Gastroesophageal sphincter (tissue), 4 donors: ENCODE data around the gene ASAP2. TPM values are rescaled to one million over a fixed set of nuclear protein-coding genes. Genes with fewer than 3 reads are reported as not detected.

Source experiments
- ATAC-seq: fragments of 150-250 bp; one replicate; pipeline ENCODE4 v1.9.1; 2016; ENCODE audit warnings: mild to moderate bottlenecking, moderate library complexity
- H3K27ac ChIP-seq, 4 donors: fragments of 200-600 bp; sonication (generic) in 3 of 4; 1 replicate in 3 of 4; 2 replicates in 1 of 4; pipeline ENCODE4 v1.5.1; 2016 to 2019
- H3K27me3 ChIP-seq: fragments of 200-600 bp; sonication (generic); one replicate; pipeline ENCODE4 v1.5.1; 2019
- H3K36me3 ChIP-seq, 2 donors: fragments of 200-600 bp; sonication (generic); one replicate each; pipeline ENCODE4 v1.5.1; 2019; ENCODE audit warnings: control low read depth in 1 of 2
- H3K4me1 ChIP-seq, 3 donors: fragments of 200-600 bp; sonication (generic); 1 replicate in 2 of 3; 2 replicates in 1 of 3; pipeline ENCODE4 v1.5.1; 2016 to 2019; ENCODE audit warnings: control low read depth in 2 of 3
- H3K4me3 ChIP-seq, 2 donors: fragments of 200-600 bp; sonication (generic); one replicate each; pipeline ENCODE4 v1.5.1; 2019; ENCODE audit warnings: mild to moderate bottlenecking in 1 of 2, moderate library complexity in 1 of 2
- H3K9me3 ChIP-seq, 3 donors: fragments of 200-600 bp; sonication (generic); one replicate each; pipeline ENCODE4 v1.5.1; 2017 to 2019; ENCODE audit warnings: control low read depth in 2 of 3
- CTCF ChIP-seq, 4 experiments: fragments of 200-600 bp in 2 of 4; fragments of 450-650 bp in 2 of 4; sonication (generic) in 1 of 4; IDR thresholded peaks; one replicate each; pipeline ENCODE4 v1.5.1; 2017 to 2019; ENCODE audit warnings: antibody characterized with exemption in 4 of 4, mild to moderate bottlenecking in 2 of 4, moderate library complexity in 2 of 4
- EP300 ChIP-seq: sonication (generic); formaldehyde crosslinking; IDR thresholded peaks from one replicate; pipeline ENCODE4 v1.6.1; 2017; ENCODE audit warnings: antibody characterized with exemption, mild to moderate bottlenecking
- POLR2A ChIP-seq, 2 donors: fragments of 450-650 bp; IDR thresholded peaks; one replicate each; pipeline ENCODE4 v1.6.1; 2017; ENCODE audit warnings: antibody characterized with exemption in 2 of 2, mild to moderate bottlenecking in 2 of 2, moderate library complexity in 1 of 2
- POLR2AphosphoS5 ChIP-seq: sonication (generic); formaldehyde crosslinking; IDR thresholded peaks from one replicate; pipeline ENCODE4 v1.6.1; 2017; ENCODE audit warnings: antibody characterized with exemption
- WGBS, 2 donors: methylation state at CpG; one replicate each; pipeline ENCODE4 v1.1.5; 2018; ENCODE audit warnings: low coverage in 1 of 2; 5-methylcytosine and 5-hydroxymethylcytosine counted together
- total RNA-seq, 4 donors: library from RNA; depleted of rRNA; stranded (reverse); fragments of >200 nt; gene quantifications; one replicate each; pipeline ENCODE4 v1.1.0, GENCODE V29; 2016

The ASAP2 gene
- total RNA-seq, 4 donors from 2014 or later: 18.3 to 31.4 (median 26.2) TPM

- no peaks in the 10 kb centered on the region for H3K9me3 ChIP-seq
- no peak for TF ChIP-seq CTCF (IDR thresholded peaks at IDR 0.05)
- no peak for TF ChIP-seq POLR2AphosphoS5
- TF ChIP-seq EP300: no peak
- TF ChIP-seq POLR2A (IDR thresholded peaks at IDR 0.05): no peak
- 89% methylated on average over 5 to 11 of the region's 15 CpGs for WGBS, 2 donors
- no peak overlapping the region for H3K4me3 ChIP-seq
- H3K27me3 ChIP-seq: no peaks in the 10 kb centered on the region
- peak overlapping the region in 2 of 4 donors; percentile 1 to 2 for H3K27ac ChIP-seq
- H3K4me1 ChIP-seq: peaks cover 0 to 97% (median 22%) of the 10 kb centered on the region in 3 donors
- no peaks in the 10 kb centered on the region for H3K36me3 ChIP-seq
- ATAC-seq: no peak
Observed at GRCh38 chr2:9226458-9227380, 20.1 kb downstream of the ASAP2 start.

- TF ChIP-seq CTCF (IDR thresholded peaks at IDR 0.05) (no peak), EP300 (no peak), POLR2A (IDR thresholded peaks at IDR 0.05) (no peak), POLR2AphosphoS5 (no peak)
- no peaks in the 10 kb centered on the region for H3K36me3 ChIP-seq
- H3K27me3 ChIP-seq: no peaks in the 10 kb centered on the region
- H3K4me1 ChIP-seq: peaks cover 0 to 97% (median 27%) of the 10 kb centered on the region in 3 donors
- H3K9me3 ChIP-seq: no peaks in the 10 kb centered on the region
- no peak for ATAC-seq
- H3K27ac ChIP-seq: no peak overlapping the region
- WGBS, 2 donors: 73 to 92% methylated on average over 3 to 4 of the region's 4 CpGs
- H3K4me3 ChIP-seq: no peak overlapping the region
Observed at GRCh38 chr2:9228088-9228751, 21.6 kb downstream of the ASAP2 start.

- Histone ChIP-seq H3K36me3 (no peaks in the 10 kb centered on the region), H3K4me1 (peaks cover 0 to 97% (median 31%) of the 10 kb centered on the region in 3 donors), H3K9me3 (no peaks in the 10 kb centered on the region), H3K4me3 (no peak overlapping the region), H3K27me3 (no peaks in the 10 kb centered on the region), H3K27ac (no peak overlapping the region)
- no peak for TF ChIP-seq POLR2AphosphoS5
- no peak for TF ChIP-seq EP300
- TF ChIP-seq CTCF (IDR thresholded peaks at IDR 0.05): no peak
- no peak for TF ChIP-seq POLR2A (IDR thresholded peaks at IDR 0.05)
- no peak for ATAC-seq
- WGBS, 2 donors: 73 to 90% methylated on average over 4 to 8 of the region's 15 CpGs
Observed at GRCh38 chr2:9228781-9229469, 22.3 kb downstream of the ASAP2 start.

- no peaks in the 10 kb centered on the region for H3K27me3 ChIP-seq
- no peak overlapping the region for H3K27ac ChIP-seq
- no peak for ATAC-seq
- no peaks in the 10 kb centered on the region for H3K9me3 ChIP-seq
- no peak overlapping the region for H3K4me3 ChIP-seq
- peaks cover 0 to 99% (median 36%) of the 10 kb centered on the region in 3 donors for H3K4me1 ChIP-seq
- no peak for TF ChIP-seq POLR2AphosphoS5
- TF ChIP-seq CTCF (IDR thresholded peaks at IDR 0.05): no peak
- no peak for TF ChIP-seq EP300
- no peaks in the 10 kb centered on the region for H3K36me3 ChIP-seq
- WGBS, 2 donors: 78% methylated on average over 3 of the region's 6 CpGs; no CpG with 5 or more reads in 1 of the 2 donors
Observed at GRCh38 chr2:9229470-9229820, 22.8 kb downstream of the ASAP2 start.
